ENCODE results near the gene LDLRAD4. TPM values are rescaled to one million over a fixed set of nuclear protein-coding genes. Genes with fewer than 3 reads are reported as not detected.

The LDLRAD4 gene
- total RNA-seq, 1 donor = under 0.01 TPM

- TF ChIP-seq CTCF (IDR thresholded peaks at IDR 0.05; ENCODE audit: extremely low read depth, low read depth, low read length) = no peak
- no peaks in the 10 kb centered on the region for H3K36me3 ChIP-seq (ENCODE audit: insufficient read depth, low read length)
- H3K27ac ChIP-seq (ENCODE audit: low read depth, low read length) = peak overlapping the region; percentile 52
- peaks cover 8% of the 10 kb centered on the region for H3K27me3 ChIP-seq (ENCODE audit: insufficient read depth, low read length)
- DNase-seq (ENCODE audit: insufficient read length, low spot score, missing footprints) = no peak
- H4K20me1 ChIP-seq (ENCODE audit: insufficient read depth, low read length) = no peaks in the 10 kb centered on the region
- H2AFZ ChIP-seq (ENCODE audit: low read length) = no peak overlapping the region
- peaks cover 15% of the 10 kb centered on the region for H3K4me1 ChIP-seq (ENCODE audit: insufficient read depth, low read length)
- no peaks in the 10 kb centered on the region for H3K9me3 ChIP-seq (ENCODE audit: low read depth, low read length)
- no peak overlapping the region for H3K4me3 ChIP-seq (ENCODE audit: insufficient read depth, low read length)
- no peaks in the 10 kb centered on the region for H3K79me2 ChIP-seq (ENCODE audit: insufficient read depth, low read length)
- peak overlapping the region; percentile 56 for H3K4me2 ChIP-seq (ENCODE audit: insufficient read depth, low read length)
Observed at GRCh38 chr18:13435586-13436333, 217.2 kb downstream of the LDLRAD4 start.

- no peak for DNase-seq (ENCODE audit: insufficient read length, low spot score, missing footprints)
- Histone ChIP-seq H3K79me2 (ENCODE audit: insufficient read depth, low read length) (no peaks in the 10 kb centered on the region), H3K4me1 (ENCODE audit: insufficient read depth, low read length) (peaks cover 15% of the 10 kb centered on the region), H4K20me1 (ENCODE audit: insufficient read depth, low read length) (no peaks in the 10 kb centered on the region), H3K9me3 (ENCODE audit: low read depth, low read length) (no peaks in the 10 kb centered on the region), H3K4me2 (ENCODE audit: insufficient read depth, low read length) (no peak overlapping the region), H3K36me3 (ENCODE audit: insufficient read depth, low read length) (no peaks in the 10 kb centered on the region), H2AFZ (ENCODE audit: low read length) (no peak overlapping the region), H3K27me3 (ENCODE audit: insufficient read depth, low read length) (peaks cover 8% of the 10 kb centered on the region), H3K4me3 (ENCODE audit: insufficient read depth, low read length) (no peak overlapping the region), H3K27ac (ENCODE audit: low read depth, low read length) (no peak overlapping the region)
- TF ChIP-seq CTCF (IDR thresholded peaks at IDR 0.05; ENCODE audit: extremely low read depth, low read depth, low read length) = no peak
Observed at GRCh38 chr18:13436576-13436975, 218.0 kb downstream of the LDLRAD4 start.

- H3K27ac ChIP-seq (ENCODE audit: low read depth, low read length) = no peak overlapping the region
- H3K4me2 ChIP-seq (ENCODE audit: insufficient read depth, low read length) = no peak overlapping the region
- H3K27me3 ChIP-seq (ENCODE audit: insufficient read depth, low read length) = peaks cover 3% of the 10 kb centered on the region
- TF ChIP-seq CTCF (IDR thresholded peaks at IDR 0.05; ENCODE audit: extremely low read depth, low read depth, low read length) = no peak
- H3K9me3 ChIP-seq (ENCODE audit: low read depth, low read length) = no peaks in the 10 kb centered on the region
- no peaks in the 10 kb centered on the region for H3K79me2 ChIP-seq (ENCODE audit: insufficient read depth, low read length)
- H3K36me3 ChIP-seq (ENCODE audit: insufficient read depth, low read length) = no peaks in the 10 kb centered on the region
- H3K4me1 ChIP-seq (ENCODE audit: insufficient read depth, low read length) = peaks cover 15% of the 10 kb centered on the region
- no peak for DNase-seq (ENCODE audit: insufficient read length, low spot score, missing footprints)
- H4K20me1 ChIP-seq (ENCODE audit: insufficient read depth, low read length) = no peaks in the 10 kb centered on the region
- no peak overlapping the region for H2AFZ ChIP-seq (ENCODE audit: low read length)
- H3K4me3 ChIP-seq (ENCODE audit: insufficient read depth, low read length) = no peak overlapping the region
Observed at GRCh38 chr18:13437034-13437433, 218.5 kb downstream of the LDLRAD4 start.

- H3K4me1 ChIP-seq (ENCODE audit: insufficient read depth, low read length) = peaks cover 15% of the 10 kb centered on the region
- H3K79me2 ChIP-seq (ENCODE audit: insufficient read depth, low read length) = no peaks in the 10 kb centered on the region
- no peak for TF ChIP-seq CTCF (IDR thresholded peaks at IDR 0.05; ENCODE audit: extremely low read depth, low read depth, low read length)
- H2AFZ ChIP-seq (ENCODE audit: low read length) = no peak overlapping the region
- no peaks in the 10 kb centered on the region for H3K9me3 ChIP-seq (ENCODE audit: low read depth, low read length)
- H3K4me3 ChIP-seq (ENCODE audit: insufficient read depth, low read length) = no peak overlapping the region
- DNase-seq (ENCODE audit: insufficient read length, low spot score, missing footprints) = no peak
- peaks cover 4% of the 10 kb centered on the region for H3K27me3 ChIP-seq (ENCODE audit: insufficient read depth, low read length)
- H3K4me2 ChIP-seq (ENCODE audit: insufficient read depth, low read length) = no peak overlapping the region
- no peak overlapping the region for H3K27ac ChIP-seq (ENCODE audit: low read depth, low read length)
- H3K36me3 ChIP-seq (ENCODE audit: insufficient read depth, low read length) = no peaks in the 10 kb centered on the region
- H4K20me1 ChIP-seq (ENCODE audit: insufficient read depth, low read length) = no peaks in the 10 kb centered on the region
Observed at GRCh38 chr18:13437796-13438506, 219.4 kb downstream of the LDLRAD4 start.
